K562 (cell line): ENCODE measurements around the gene MPL. TPM values are rescaled to one million over a fixed set of nuclear protein-coding genes. Genes with fewer than 3 reads are reported as not detected.

Experiments
- DDX20 ChIP-seq: fragments of 450-650 bp; IDR thresholded peaks from 2 replicates; pipeline ENCODE4 v1.6.1; 2016; ENCODE audit warnings: missing genetic modification characterization, low read depth, mild to moderate bottlenecking, missing compliant biosample characterization, moderate library complexity
- HSF4 ChIP-seq: fragments of 250-450 bp; sonication (Bioruptor Pico); IDR thresholded peaks from 2 replicates; pipeline ENCODE4 v2.1.2; 2022; ENCODE audit warnings: mild to moderate bottlenecking, moderate library complexity, borderline replicate concordance
- KHSRP ChIP-seq: fragments of 450-650 bp; IDR thresholded peaks from 2 replicates; pipeline ENCODE4 v1.6.1; 2017
- KLF1 ChIP-seq: fragments of 450-650 bp; IDR thresholded peaks from 2 replicates; pipeline ENCODE4 v1.6.1; 2016; ENCODE audit warnings: missing genetic modification characterization, missing compliant biosample characterization
- MEIS2 ChIP-seq: fragments of 450-650 bp; IDR thresholded peaks from 2 replicates; pipeline ENCODE4 v1.6.1; 2014; ENCODE audit warnings: mild to moderate bottlenecking; ENCODE audit not compliant: partially characterized antibody
- MTF1 ChIP-seq: fragments of 250-450 bp; sonication (Bioruptor Pico); IDR thresholded peaks from 2 replicates; pipeline ENCODE4 v1.9.0; 2021; ENCODE audit warnings: moderate library complexity, mild to moderate bottlenecking, inconsistent platforms, borderline replicate concordance
- NCOA2 ChIP-seq, 2 experiments: fragments of 450-650 bp; IDR thresholded peaks; 2 replicates each; pipeline ENCODE4 v1.6.1; 2018; ENCODE audit warnings: mild to moderate bottlenecking in 2 of 2, moderate library complexity in 1 of 2; ENCODE audit not compliant: partially characterized antibody in 2 of 2
- POLR2AphosphoS5 ChIP-seq: IDR thresholded peaks from 2 replicates; pipeline ENCODE4 v1.6.1; 2011; ENCODE audit warnings: mild to moderate bottlenecking, low read depth, low read length, moderate library complexity; ENCODE audit not compliant: control insufficient read depth, insufficient read depth
- ZFP36 ChIP-seq: fragments of 150-350 bp; IDR thresholded peaks from 2 replicates; pipeline ENCODE4 v1.6.1; 2018; ENCODE audit warnings: low read length, low read depth; ENCODE audit not compliant: partially characterized antibody
- ZFPM2 ChIP-seq: fragments of 250-450 bp; sonication (Bioruptor Pico); IDR thresholded peaks from 2 replicates; pipeline ENCODE4 v1.5.1; 2022; ENCODE audit warnings: mild to moderate bottlenecking
- microRNA-seq: library from miRNA; unstranded; fragments of <30 nt; microRNA quantifications from one replicate; pipeline ENCODE4, GENCODE V29; 2018; ENCODE audit warnings: borderline microRNAs expressed
- polyA plus RNA-seq, 8 experiments: library from polyadenylated mRNA; depleted of rRNA in 4 of 8; stranded (reverse) in 5 of 8; unstranded in 3 of 8; fragments of >200 nt; fragmentation: Nextera tagmentation in 2 of 8; fragmentation: Illumina TruSeq in 1 of 8; extraction: Ambion mirVana in 2 of 8; extraction: Trizol in 1 of 8; gene quantifications; 2 replicates each; pipeline versions ENCODE4 v1.2.1 to v1.2.3, GENCODE V29; 2011 to 2014; ENCODE audit warnings: inconsistent platforms in 1 of 8, missing spikeins in 1 of 8
- total RNA-seq, 7 experiments: library from RNA; depleted of rRNA in 6 of 7; stranded (reverse); fragments of >200 nt in 6 of 7; fragmentation: Illumina TruSeq in 2 of 7; extraction: Trizol in 2 of 7; gene quantifications; 2 replicates each; pipeline versions ENCODE4 v1.2.1 to v1.2.3, GENCODE V29; 2011 to 2021; ENCODE audit warnings: low replicate concordance in 1 of 7
- TF ChIP-seq, protein P1 (sequence below): fragments of 200-800 bp; sonication (Bioruptor generic); IDR thresholded peaks from 2 replicates; pipeline ENCODE4 v1.6.1; 2017; ENCODE audit warnings: missing genetic modification characterization, missing compliant biosample characterization

The MPL gene
- total and polyA plus RNA-seq, 9 of the 15 experiments (the other 6 are each of a cell fraction or from before 2014, with no cell fraction given), result not detected

DNA sequence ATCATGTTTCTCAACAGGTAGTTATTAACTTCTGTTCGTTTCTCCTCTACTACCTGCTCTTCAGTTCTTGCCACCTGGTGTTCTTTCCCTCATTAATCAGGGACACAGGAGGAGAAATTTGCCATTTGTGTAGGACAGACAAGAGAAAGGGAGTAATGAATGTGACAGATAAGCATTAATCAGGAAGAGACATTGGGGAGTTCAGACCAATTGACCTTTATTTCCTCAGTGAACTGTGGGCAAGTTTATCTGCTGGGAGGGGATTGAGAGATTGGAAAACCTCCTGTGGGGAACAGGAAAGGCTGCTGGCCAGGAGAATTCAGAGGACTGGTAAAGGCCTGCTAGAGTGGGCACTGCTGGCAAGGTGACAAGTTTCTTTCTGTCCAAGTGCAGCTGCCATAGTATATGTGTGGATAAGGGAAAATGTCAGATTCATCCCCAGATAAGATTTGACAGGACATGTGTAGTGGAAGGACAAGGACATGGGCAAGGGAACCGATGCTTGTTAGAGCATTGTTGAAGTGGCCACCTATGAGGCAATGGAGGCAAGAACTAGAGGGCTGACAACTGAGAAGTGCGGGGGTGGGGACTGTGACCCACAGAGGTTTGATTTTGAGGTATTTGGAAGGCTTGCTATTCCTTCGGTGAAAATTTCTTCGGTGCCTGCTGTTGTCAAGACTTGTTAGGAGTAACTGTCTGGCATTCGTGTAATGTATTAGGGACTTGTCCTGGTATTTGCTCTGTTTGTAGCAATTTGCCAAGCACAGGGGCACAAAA lies 64.7 kb downstream of the MPL start (continued):
- TF ChIP-seq NCOA2 (IDR thresholded peaks at IDR 0.05; ENCODE audit: partially characterized antibody in 2 of 2) (no peak), DDX20 (tag) (no peak), MEIS2 (peak; percentile 75), ZFPM2 (CRISPR knock-in tag) (no peak), HSF4 (CRISPR knock-in tag) (no peak), KLF1 (tag) (no peak), MTF1 (CRISPR knock-in tag) (no peak), ZFP36 (no peak), KHSRP (0 out of 2 replicates have a peak, but pooled peaks have one; percentile 25), POLR2AphosphoS5 (peak; percentile 60; the same call in 1 of the 2 replicates)
- TF ChIP-seq, protein P1, sequence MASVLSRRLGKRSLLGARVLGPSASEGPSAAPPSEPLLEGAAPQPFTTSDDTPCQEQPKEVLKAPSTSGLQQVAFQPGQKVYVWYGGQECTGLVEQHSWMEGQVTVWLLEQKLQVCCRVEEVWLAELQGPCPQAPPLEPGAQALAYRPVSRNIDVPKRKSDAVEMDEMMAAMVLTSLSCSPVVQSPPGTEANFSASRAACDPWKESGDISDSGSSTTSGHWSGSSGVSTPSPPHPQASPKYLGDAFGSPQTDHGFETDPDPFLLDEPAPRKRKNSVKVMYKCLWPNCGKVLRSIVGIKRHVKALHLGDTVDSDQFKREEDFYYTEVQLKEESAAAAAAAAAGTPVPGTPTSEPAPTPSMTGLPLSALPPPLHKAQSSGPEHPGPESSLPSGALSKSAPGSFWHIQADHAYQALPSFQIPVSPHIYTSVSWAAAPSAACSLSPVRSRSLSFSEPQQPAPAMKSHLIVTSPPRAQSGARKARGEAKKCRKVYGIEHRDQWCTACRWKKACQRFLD (CRISPR knock-in tag), result peak; percentile 60; the same call in 1 of the 2 replicates

Small RNAs within 50 kb of the gene (microRNA-seq; reads per million reads assigned to microRNA genes)
- 0.82 reads per million for gene MIR6734

Other genes starting within 250 kb of the MPL start
Only the 7 nearest of the 11 such genes appear.
- gene TMEM125, start 67.8 kb upstream of the MPL start, total RNA-seq (2014; rRNA removed), result not detected in 2 replicates
- not detected in 2 replicates for gene TMEM125, start 67.8 kb upstream of the MPL start, total RNA-seq (2014; rRNA removed; fragmentation: Illumina TruSeq; extraction: Trizol)
- not detected in 2 replicates for gene TMEM125, start 67.8 kb upstream of the MPL start, total RNA-seq (2015; rRNA removed; fragmentation: Illumina TruSeq; extraction: Trizol)
- gene TMEM125, start 67.8 kb upstream of the MPL start, total RNA-seq (2021), result 0.45 TPM in 1 of 2 replicates, not detected in the other
- gene TMEM125, start 67.8 kb upstream of the MPL start, polyA plus RNA-seq (2011; rRNA removed), result 0.08 and 0.35 TPM in 2 replicates
- gene TMEM125, start 67.8 kb upstream of the MPL start, polyA plus RNA-seq (2014; fragmentation: Illumina TruSeq; extraction: Trizol), result 0.07 TPM in 1 of 2 replicates, not detected in the other
- gene TMEM125, start 67.8 kb upstream of the MPL start, polyA plus RNA-seq (2014; fragmentation: Nextera tagmentation; extraction: Ambion mirVana), result not detected
- gene TMEM125, start 67.8 kb upstream of the MPL start, polyA plus RNA-seq (2014; rRNA removed), result 0.67 TPM in 1 of 2 replicates, not detected in the other
- gene C1orf210, start 52.2 kb upstream of the MPL start, total RNA-seq (2014; rRNA removed), result not detected in 2 replicates
- not detected in 2 replicates for gene C1orf210, start 52.2 kb upstream of the MPL start, total RNA-seq (2014; rRNA removed; fragmentation: Illumina TruSeq; extraction: Trizol)
- not detected in 2 replicates for gene C1orf210, start 52.2 kb upstream of the MPL start, total RNA-seq (2015; rRNA removed; fragmentation: Illumina TruSeq; extraction: Trizol)
- not detected in 2 replicates for gene C1orf210, start 52.2 kb upstream of the MPL start, total RNA-seq (2021)
- gene C1orf210, start 52.2 kb upstream of the MPL start, polyA plus RNA-seq (2011; rRNA removed), result not detected in 2 replicates
- not detected in 2 replicates for gene C1orf210, start 52.2 kb upstream of the MPL start, polyA plus RNA-seq (2014; fragmentation: Illumina TruSeq; extraction: Trizol)
- gene C1orf210, start 52.2 kb upstream of the MPL start, polyA plus RNA-seq (2014; fragmentation: Nextera tagmentation; extraction: Ambion mirVana), result not detected
- 0.21 TPM in 1 of 2 replicates, not detected in the other for gene C1orf210, start 52.2 kb upstream of the MPL start, polyA plus RNA-seq (2014; rRNA removed)
- 0.14 and 0.16 TPM in 2 replicates for gene TIE1, start 36.8 kb upstream of the MPL start, total RNA-seq (2014; rRNA removed)
- not detected in 2 replicates for gene TIE1, start 36.8 kb upstream of the MPL start, total RNA-seq (2014; rRNA removed; fragmentation: Illumina TruSeq; extraction: Trizol)
- gene TIE1, start 36.8 kb upstream of the MPL start, total RNA-seq (2015; rRNA removed; fragmentation: Illumina TruSeq; extraction: Trizol), result 0.04 TPM in 1 of 2 replicates, not detected in the other
- gene TIE1, start 36.8 kb upstream of the MPL start, total RNA-seq (2021), result 0.20 and 0.31 TPM in 2 replicates
- 0.32 and 0.49 TPM in 2 replicates for gene TIE1, start 36.8 kb upstream of the MPL start, polyA plus RNA-seq (2011; rRNA removed)
- gene TIE1, start 36.8 kb upstream of the MPL start, polyA plus RNA-seq (2014; fragmentation: Illumina TruSeq; extraction: Trizol), result 0.07 and 0.17 TPM in 2 replicates
- not detected for gene TIE1, start 36.8 kb upstream of the MPL start, polyA plus RNA-seq (2014; fragmentation: Nextera tagmentation; extraction: Ambion mirVana)
- gene TIE1, start 36.8 kb upstream of the MPL start, polyA plus RNA-seq (2014; rRNA removed), result 0.08 and 0.66 TPM in 2 replicates
- 183 and 244 TPM in 2 replicates for gene CDC20, start 21.2 kb downstream of the MPL start, total RNA-seq (2014; rRNA removed)
- 94.5 and 106 TPM in 2 replicates for gene CDC20, start 21.2 kb downstream of the MPL start, total RNA-seq (2014; rRNA removed; fragmentation: Illumina TruSeq; extraction: Trizol)
- 121 and 131 TPM in 2 replicates for gene CDC20, start 21.2 kb downstream of the MPL start, total RNA-seq (2015; rRNA removed; fragmentation: Illumina TruSeq; extraction: Trizol)
- gene CDC20, start 21.2 kb downstream of the MPL start, total RNA-seq (2021), result 212 and 224 TPM in 2 replicates
- gene CDC20, start 21.2 kb downstream of the MPL start, polyA plus RNA-seq (2011; rRNA removed), result 92.8 and 173 TPM in 2 replicates
- 178 and 197 TPM in 2 replicates for gene CDC20, start 21.2 kb downstream of the MPL start, polyA plus RNA-seq (2014; fragmentation: Illumina TruSeq; extraction: Trizol)
- gene CDC20, start 21.2 kb downstream of the MPL start, polyA plus RNA-seq (2014; fragmentation: Nextera tagmentation; extraction: Ambion mirVana), result 10 to 100 TPM; 45.2 to 70.6 TPM
- 141 and 146 TPM in 2 replicates for gene CDC20, start 21.2 kb downstream of the MPL start, polyA plus RNA-seq (2014; rRNA removed)
- gene ELOVL1, start 30.2 kb downstream of the MPL start, total RNA-seq (2014; rRNA removed), result 53.4 and 73.1 TPM in 2 replicates
- 48.1 and 51.0 TPM in 2 replicates for gene ELOVL1, start 30.2 kb downstream of the MPL start, total RNA-seq (2014; rRNA removed; fragmentation: Illumina TruSeq; extraction: Trizol)
- gene ELOVL1, start 30.2 kb downstream of the MPL start, total RNA-seq (2015; rRNA removed; fragmentation: Illumina TruSeq; extraction: Trizol), result 65.3 and 66.6 TPM in 2 replicates
- gene ELOVL1, start 30.2 kb downstream of the MPL start, total RNA-seq (2021), result 66.8 and 73.2 TPM in 2 replicates
- gene ELOVL1, start 30.2 kb downstream of the MPL start, polyA plus RNA-seq (2011; rRNA removed), result 157 and 159 TPM in 2 replicates
- gene ELOVL1, start 30.2 kb downstream of the MPL start, polyA plus RNA-seq (2014; fragmentation: Illumina TruSeq; extraction: Trizol), result 108 and 120 TPM in 2 replicates
- gene ELOVL1, start 30.2 kb downstream of the MPL start, polyA plus RNA-seq (2014; fragmentation: Nextera tagmentation; extraction: Ambion mirVana), result 100 to 1,000 TPM in 1 of 2 experiments, 10 to 100 TPM in 1; 70.3 to 147 TPM
- gene ELOVL1, start 30.2 kb downstream of the MPL start, polyA plus RNA-seq (2014; rRNA removed), result 74.0 and 82.4 TPM in 2 replicates
- 51.5 and 51.7 TPM in 2 replicates for gene MED8, start 52.0 kb downstream of the MPL start, total RNA-seq (2014; rRNA removed)
- gene MED8, start 52.0 kb downstream of the MPL start, total RNA-seq (2014; rRNA removed; fragmentation: Illumina TruSeq; extraction: Trizol), result 52.7 and 56.4 TPM in 2 replicates
- gene MED8, start 52.0 kb downstream of the MPL start, total RNA-seq (2015; rRNA removed; fragmentation: Illumina TruSeq; extraction: Trizol), result 51.7 and 52.1 TPM in 2 replicates
- 57.7 and 60.7 TPM in 2 replicates for gene MED8, start 52.0 kb downstream of the MPL start, total RNA-seq (2021)
- gene MED8, start 52.0 kb downstream of the MPL start, polyA plus RNA-seq (2011; rRNA removed), result 23.0 and 30.9 TPM in 2 replicates
- 55.3 and 60.3 TPM in 2 replicates for gene MED8, start 52.0 kb downstream of the MPL start, polyA plus RNA-seq (2014; fragmentation: Illumina TruSeq; extraction: Trizol)
- gene MED8, start 52.0 kb downstream of the MPL start, polyA plus RNA-seq (2014; fragmentation: Nextera tagmentation; extraction: Ambion mirVana), result 100 to 1,000 TPM; 104 to 120 TPM
- 32.3 and 37.6 TPM in 2 replicates for gene MED8, start 52.0 kb downstream of the MPL start, polyA plus RNA-seq (2014; rRNA removed)
- gene SZT2, start 52.1 kb downstream of the MPL start, total RNA-seq (2014; rRNA removed), result 9.2 and 11.5 TPM in 2 replicates
- 12.8 and 14.5 TPM in 2 replicates for gene SZT2, start 52.1 kb downstream of the MPL start, total RNA-seq (2014; rRNA removed; fragmentation: Illumina TruSeq; extraction: Trizol)
- gene SZT2, start 52.1 kb downstream of the MPL start, total RNA-seq (2015; rRNA removed; fragmentation: Illumina TruSeq; extraction: Trizol), result 14.4 and 15.8 TPM in 2 replicates
- 27.0 and 31.0 TPM in 2 replicates for gene SZT2, start 52.1 kb downstream of the MPL start, total RNA-seq (2021)
- 9.1 and 14.4 TPM in 2 replicates for gene SZT2, start 52.1 kb downstream of the MPL start, polyA plus RNA-seq (2011; rRNA removed)
- 14.7 and 15.1 TPM in 2 replicates for gene SZT2, start 52.1 kb downstream of the MPL start, polyA plus RNA-seq (2014; fragmentation: Illumina TruSeq; extraction: Trizol)
- 1 to 10 TPM in 1 of 2 experiments, under 1 TPM in 1; 0.88 to 1.3 TPM for gene SZT2, start 52.1 kb downstream of the MPL start, polyA plus RNA-seq (2014; fragmentation: Nextera tagmentation; extraction: Ambion mirVana)
- 16.7 and 18.4 TPM in 2 replicates for gene SZT2, start 52.1 kb downstream of the MPL start, polyA plus RNA-seq (2014; rRNA removed)